Astrocyte (in vitro differentiated cells and primary cell): ENCODE results near the gene SAMD5.

Experiments used
- EZH2 ChIP-seq: IDR thresholded peaks from 2 replicates; pipeline ENCODE4 v1.6.1; 2012; ENCODE audit warnings: mild to moderate bottlenecking, low read length, inconsistent platforms; ENCODE audit not compliant: insufficient read depth
- TF ChIP-seq, protein P1 (sequence below): IDR thresholded peaks from 2 replicates; pipeline ENCODE4 v1.5.1; 2011; ENCODE audit warnings: low read depth, mild to moderate bottlenecking, inconsistent platforms, low read length, moderate library complexity; ENCODE audit not compliant: insufficient read depth

- TF ChIP-seq, protein P1, sequence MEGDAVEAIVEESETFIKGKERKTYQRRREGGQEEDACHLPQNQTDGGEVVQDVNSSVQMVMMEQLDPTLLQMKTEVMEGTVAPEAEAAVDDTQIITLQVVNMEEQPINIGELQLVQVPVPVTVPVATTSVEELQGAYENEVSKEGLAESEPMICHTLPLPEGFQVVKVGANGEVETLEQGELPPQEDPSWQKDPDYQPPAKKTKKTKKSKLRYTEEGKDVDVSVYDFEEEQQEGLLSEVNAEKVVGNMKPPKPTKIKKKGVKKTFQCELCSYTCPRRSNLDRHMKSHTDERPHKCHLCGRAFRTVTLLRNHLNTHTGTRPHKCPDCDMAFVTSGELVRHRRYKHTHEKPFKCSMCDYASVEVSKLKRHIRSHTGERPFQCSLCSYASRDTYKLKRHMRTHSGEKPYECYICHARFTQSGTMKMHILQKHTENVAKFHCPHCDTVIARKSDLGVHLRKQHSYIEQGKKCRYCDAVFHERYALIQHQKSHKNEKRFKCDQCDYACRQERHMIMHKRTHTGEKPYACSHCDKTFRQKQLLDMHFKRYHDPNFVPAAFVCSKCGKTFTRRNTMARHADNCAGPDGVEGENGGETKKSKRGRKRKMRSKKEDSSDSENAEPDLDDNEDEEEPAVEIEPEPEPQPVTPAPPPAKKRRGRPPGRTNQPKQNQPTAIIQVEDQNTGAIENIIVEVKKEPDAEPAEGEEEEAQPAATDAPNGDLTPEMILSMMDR: no peak
- no peak for TF ChIP-seq EZH2
Measured at GRCh38 chr6:147604373-147604772, 95.9 kb downstream of the SAMD5 start.
